ENCODE data around the gene ALOX12B. TPM values are rescaled to one million over a fixed set of nuclear protein-coding genes. Genes with fewer than 3 reads are reported as not detected.
"Not testable (repeated sequence)": the region's sequence is repeated elsewhere in the genome, so short reads cannot be mapped to it uniquely, and the experiment has no call there.

The ALOX12B gene
- polyA plus RNA-seq, 5 donors = 0.06 TPM; not detected in 4

GRCh38 chr17:8046306-8046928 is 41.1 kb downstream of the ALOX12B start:
- DNase-seq = no peak

GRCh38 chr17:8044819-8045810 is 42.4 kb downstream of the ALOX12B start:
- no peak for DNase-seq

- no peak for DNase-seq
Observed at GRCh38 chr17:8041979-8042378, 45.5 kb downstream of the ALOX12B start.

- DNase-seq = no peak
Observed at GRCh38 chr17:8041249-8041928, 46.1 kb downstream of the ALOX12B start.

- DNase-seq = no peak
Observed at GRCh38 chr17:8039611-8040168, 47.8 kb downstream of the ALOX12B start.

GRCh38 chr17:8038954-8039610 is 48.4 kb downstream of the ALOX12B start, which contains the start of gene ALOX15B:
ALOX15B (plus strand) TSS chr17:8039059; CDS start chr17:8039156, 97 bp downstream.
- no peak for DNase-seq

GRCh38 chr17:8032442-8032841 is 55.1 kb downstream of the ALOX12B start:
- no peak for DNase-seq

- no peak for DNase-seq
Observed at GRCh38 chr17:8031950-8032349, 55.6 kb downstream of the ALOX12B start.

- DNase-seq = peak; percentile 55 to 59
Observed at GRCh38 chr17:8031261-8031661, 56.3 kb downstream of the ALOX12B start.

- DNase-seq = no peak
Observed at GRCh38 chr17:8029121-8029520, 58.4 kb downstream of the ALOX12B start.

GRCh38 chr17:8025176-8025911 is 62.2 kb downstream of the ALOX12B start:
- no peak for DNase-seq

GRCh38 chr17:8024161-8024560 is 63.4 kb downstream of the ALOX12B start:
- not testable (repeated sequence) for DNase-seq

Other genes with a start within 250 kb of the ALOX12B start
- 10 to 100 TPM; 12.5 to 23.6 (median 16.0) TPM for gene TMEM88, start 232.7 kb downstream of the ALOX12B start, polyA plus RNA-seq (ENCODE audit: insufficient read depth in 1 of 5, insufficient read length in 5 of 5, low replicate concordance in 1 of 5)
- gene NAA38, start 230.2 kb downstream of the ALOX12B start, polyA plus RNA-seq (ENCODE audit: insufficient read depth in 1 of 5, insufficient read length in 5 of 5, low replicate concordance in 1 of 5) = 100 to 1,000 TPM in 1 of 5 donors, 10 to 100 TPM in 4; 58.2 to 121 (median 71.0) TPM
- gene CYB5D1, start 229.7 kb downstream of the ALOX12B start, polyA plus RNA-seq (ENCODE audit: insufficient read depth in 1 of 5, insufficient read length in 5 of 5, low replicate concordance in 1 of 5) = 10 to 100 TPM; 18.7 to 22.7 (median 19.6) TPM
- gene CHD3, start 198.9 kb downstream of the ALOX12B start, polyA plus RNA-seq (ENCODE audit: insufficient read depth in 1 of 5, insufficient read length in 5 of 5, low replicate concordance in 1 of 5) = 100 to 1,000 TPM; 177 to 239 (median 196) TPM
- 1 to 10 TPM; 2.2 to 3.4 (median 3.0) TPM for gene RNF227, start 171.4 kb downstream of the ALOX12B start, polyA plus RNA-seq (ENCODE audit: insufficient read depth in 1 of 5, insufficient read length in 5 of 5, low replicate concordance in 1 of 5)
- 10 to 100 TPM in 3 of 5 donors, 1 to 10 TPM in 2; 8.7 to 12.1 (median 10.3) TPM for gene KCNAB3, start 157.9 kb downstream of the ALOX12B start, polyA plus RNA-seq (ENCODE audit: insufficient read depth in 1 of 5, insufficient read length in 5 of 5, low replicate concordance in 1 of 5)
- 100 to 1,000 TPM; 111 to 164 (median 138) TPM for gene TRAPPC1, start 155.8 kb downstream of the ALOX12B start, polyA plus RNA-seq (ENCODE audit: insufficient read depth in 1 of 5, insufficient read length in 5 of 5, low replicate concordance in 1 of 5)
- 10 to 100 TPM; 67.3 to 82.5 (median 74.7) TPM for gene CNTROB, start 155.5 kb downstream of the ALOX12B start, polyA plus RNA-seq (ENCODE audit: insufficient read depth in 1 of 5, insufficient read length in 5 of 5, low replicate concordance in 1 of 5)
- gene GUCY2D, start 85.1 kb downstream of the ALOX12B start, polyA plus RNA-seq (ENCODE audit: insufficient read depth in 1 of 5, insufficient read length in 5 of 5, low replicate concordance in 1 of 5) = under 1 TPM in 3 of 5 donors, not detected in 2; 0.12 to 0.33 (median 0.27) TPM
- under 1 TPM; 0.20 to 0.51 (median 0.45) TPM for gene ALOX15B, start 48.7 kb downstream of the ALOX12B start, polyA plus RNA-seq (ENCODE audit: insufficient read depth in 1 of 5, insufficient read length in 5 of 5, low replicate concordance in 1 of 5)
- not detected for gene ALOXE3, start 30.8 kb upstream of the ALOX12B start, polyA plus RNA-seq (ENCODE audit: insufficient read depth in 1 of 5, insufficient read length in 5 of 5, low replicate concordance in 1 of 5)
- gene HES7, start 36.4 kb upstream of the ALOX12B start, polyA plus RNA-seq (ENCODE audit: insufficient read depth in 1 of 5, insufficient read length in 5 of 5, low replicate concordance in 1 of 5) = under 1 TPM in 1 of 5 donors, not detected in 4; 0.22 TPM
- gene PER1, start 64.7 kb upstream of the ALOX12B start, polyA plus RNA-seq (ENCODE audit: insufficient read depth in 1 of 5, insufficient read length in 5 of 5, low replicate concordance in 1 of 5) = 10 to 100 TPM; 23.0 to 61.4 (median 37.7) TPM
- gene VAMP2, start 75.2 kb upstream of the ALOX12B start, polyA plus RNA-seq (ENCODE audit: insufficient read depth in 1 of 5, insufficient read length in 5 of 5, low replicate concordance in 1 of 5) = 100 to 1,000 TPM in 3 of 5 donors, 10 to 100 TPM in 2; 82.8 to 114 (median 104) TPM
- gene TMEM107, start 88.7 kb upstream of the ALOX12B start, polyA plus RNA-seq (ENCODE audit: insufficient read depth in 1 of 5, insufficient read length in 5 of 5, low replicate concordance in 1 of 5) = 10 to 100 TPM; 15.7 to 22.5 (median 20.1) TPM
- gene BORCS6, start 102.5 kb upstream of the ALOX12B start, polyA plus RNA-seq (ENCODE audit: insufficient read depth in 1 of 5, insufficient read length in 5 of 5, low replicate concordance in 1 of 5) = 1 to 10 TPM; 2.4 to 4.9 (median 3.0) TPM
- 10 to 100 TPM; 25.4 to 47.8 (median 35.6) TPM for gene AURKB, start 122.9 kb upstream of the ALOX12B start, polyA plus RNA-seq (ENCODE audit: insufficient read depth in 1 of 5, insufficient read length in 5 of 5, low replicate concordance in 1 of 5)
- 10 to 100 TPM; 22.9 to 39.4 (median 29.5) TPM for gene CTC1, start 160.3 kb upstream of the ALOX12B start, polyA plus RNA-seq (ENCODE audit: insufficient read depth in 1 of 5, insufficient read length in 5 of 5, low replicate concordance in 1 of 5)
- gene PFAS, start 161.6 kb upstream of the ALOX12B start, polyA plus RNA-seq (ENCODE audit: insufficient read depth in 1 of 5, insufficient read length in 5 of 5, low replicate concordance in 1 of 5) = 10 to 100 TPM; 27.5 to 44.1 (median 37.1) TPM
- 10 to 100 TPM; 21.1 to 34.5 (median 28.4) TPM for gene RANGRF, start 201.0 kb upstream of the ALOX12B start, polyA plus RNA-seq (ENCODE audit: insufficient read depth in 1 of 5, insufficient read length in 5 of 5, low replicate concordance in 1 of 5)
- gene SLC25A35, start 207.7 kb upstream of the ALOX12B start, polyA plus RNA-seq (ENCODE audit: insufficient read depth in 1 of 5, insufficient read length in 5 of 5, low replicate concordance in 1 of 5) = 1 to 10 TPM; 2.7 to 4.6 (median 3.6) TPM
- gene ARHGEF15, start 222.5 kb upstream of the ALOX12B start, polyA plus RNA-seq (ENCODE audit: insufficient read depth in 1 of 5, insufficient read length in 5 of 5, low replicate concordance in 1 of 5) = 10 to 100 TPM; 28.7 to 45.2 (median 34.9) TPM